ENCODE measurements around the gene VN1R2.

DNA sequence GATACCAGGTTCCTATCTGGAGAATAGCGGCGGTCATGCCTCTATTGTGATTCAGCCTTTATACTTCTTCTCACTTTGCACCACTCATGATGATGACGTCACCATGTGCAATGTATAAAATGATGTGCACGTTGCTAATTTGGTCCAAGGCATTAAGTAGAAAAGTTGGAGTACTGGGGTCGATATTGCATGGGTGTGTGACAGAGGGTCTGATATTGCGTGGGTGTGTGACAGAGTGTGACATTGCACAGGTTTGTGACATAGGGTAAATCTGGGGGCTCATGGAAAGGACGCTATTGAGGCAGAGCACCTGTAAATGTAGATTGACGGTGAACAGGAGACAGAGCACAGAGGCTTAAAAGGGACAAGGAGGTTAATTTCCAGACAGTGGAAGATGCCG is 14.0 kb downstream of the VN1R2 start:
- TF ChIP-seq EZH2phosphoT487 (IDR thresholded peaks at IDR 0.05) = no peak
- TF ChIP-seq, protein P1, sequence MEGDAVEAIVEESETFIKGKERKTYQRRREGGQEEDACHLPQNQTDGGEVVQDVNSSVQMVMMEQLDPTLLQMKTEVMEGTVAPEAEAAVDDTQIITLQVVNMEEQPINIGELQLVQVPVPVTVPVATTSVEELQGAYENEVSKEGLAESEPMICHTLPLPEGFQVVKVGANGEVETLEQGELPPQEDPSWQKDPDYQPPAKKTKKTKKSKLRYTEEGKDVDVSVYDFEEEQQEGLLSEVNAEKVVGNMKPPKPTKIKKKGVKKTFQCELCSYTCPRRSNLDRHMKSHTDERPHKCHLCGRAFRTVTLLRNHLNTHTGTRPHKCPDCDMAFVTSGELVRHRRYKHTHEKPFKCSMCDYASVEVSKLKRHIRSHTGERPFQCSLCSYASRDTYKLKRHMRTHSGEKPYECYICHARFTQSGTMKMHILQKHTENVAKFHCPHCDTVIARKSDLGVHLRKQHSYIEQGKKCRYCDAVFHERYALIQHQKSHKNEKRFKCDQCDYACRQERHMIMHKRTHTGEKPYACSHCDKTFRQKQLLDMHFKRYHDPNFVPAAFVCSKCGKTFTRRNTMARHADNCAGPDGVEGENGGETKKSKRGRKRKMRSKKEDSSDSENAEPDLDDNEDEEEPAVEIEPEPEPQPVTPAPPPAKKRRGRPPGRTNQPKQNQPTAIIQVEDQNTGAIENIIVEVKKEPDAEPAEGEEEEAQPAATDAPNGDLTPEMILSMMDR (IDR thresholded peaks at IDR 0.05) = no peak
